Smooth muscle cell (in vitro differentiated cells): ENCODE measurements around the gene PHETA1. TPM values are rescaled to one million over a fixed set of nuclear protein-coding genes. Genes with fewer than 3 reads are reported as not detected.

Source experiments
- DNase-seq: peaks from one replicate; lab custom pipeline; 2025; ENCODE audit not compliant: unreplicated experiment; lab: John Stamatoyannopoulos, UW
- H2AFZ ChIP-seq: fragments of 200-600 bp; sonication (generic); 2 replicates; pipeline ENCODE4 v1.6.0; 2016; ENCODE audit warnings: antibody characterized with exemption, low read depth, mild to moderate bottlenecking
- H3F3A ChIP-seq: fragments of 200-600 bp; sonication (generic); 2 replicates; pipeline ENCODE4 v1.6.0; 2017; ENCODE audit warnings: antibody characterized with exemption, low read depth
- H3K27ac ChIP-seq: fragments of 200-600 bp; sonication (generic); 2 replicates; pipeline ENCODE4 v1.5.1; 2016; ENCODE audit warnings: low read depth, mild to moderate bottlenecking
- H3K27me3 ChIP-seq: fragments of 200-600 bp; sonication (generic); 2 replicates; pipeline ENCODE4 v1.6.1; 2016; ENCODE audit warnings: low read depth, mild to moderate bottlenecking
- H3K36me3 ChIP-seq: fragments of 200-600 bp; sonication (generic); 2 replicates; pipeline ENCODE4 v1.5.1; 2016; ENCODE audit warnings: low read depth
- H3K4me1 ChIP-seq: fragments of 200-600 bp; sonication (generic); 2 replicates; pipeline ENCODE4 v1.5.1; 2016; ENCODE audit warnings: low read depth
- H3K4me2 ChIP-seq: fragments of 200-600 bp; sonication (generic); 2 replicates; pipeline ENCODE4 v1.6.0; 2016; ENCODE audit warnings: mild to moderate bottlenecking
- H3K4me3 ChIP-seq: fragments of 200-600 bp; sonication (generic); 2 replicates; pipeline ENCODE4 v1.5.1; 2016; ENCODE audit warnings: mild to moderate bottlenecking
- H3K79me2 ChIP-seq: fragments of 200-600 bp; sonication (generic); 2 replicates; pipeline ENCODE4 v1.6.0; 2016; ENCODE audit warnings: low read depth, mild to moderate bottlenecking
- H3K9ac ChIP-seq: fragments of 200-600 bp; sonication (generic); 2 replicates; pipeline ENCODE4 v1.6.0; 2016; ENCODE audit warnings: low read depth
- H3K9me3 ChIP-seq: fragments of 200-600 bp; sonication (generic); replicated peaks from 2 replicates; pipeline ENCODE4 v1.5.1; 2016; ENCODE audit warnings: low read depth
- H4K20me1 ChIP-seq: fragments of 200-600 bp; sonication (generic); 2 replicates; pipeline ENCODE4 v1.6.0; 2016; ENCODE audit warnings: low read depth
- WGBS: methylation state at CpG from one replicate; pipeline ENCODE4 v1.1.7; 2016; ENCODE audit warnings: low lambda C conversion rate; 5-methylcytosine and 5-hydroxymethylcytosine counted together
- polyA plus RNA-seq: library from polyadenylated mRNA; unstranded; fragments of >200 nt; fragmentation: Nextera tagmentation; extraction: Ambion mirVana; gene quantifications from 2 replicates; pipeline ENCODE4 v1.2.1, GENCODE V29; 2016
- total RNA-seq: library from RNA; depleted of rRNA; stranded (reverse); fragments of >200 nt; gene quantifications from 2 replicates; pipeline ENCODE4 v1.2.3, GENCODE V29; 2014
- TF ChIP-seq, protein P1 (sequence below): fragments of 200-600 bp; sonication (generic); IDR thresholded peaks from 2 replicates; pipeline ENCODE4 v1.5.1; 2017; ENCODE audit warnings: borderline replicate concordance, mild to moderate bottlenecking, antibody characterized with exemption; ENCODE audit not compliant: insufficient read depth, poor library complexity, severe bottlenecking

The PHETA1 gene
- total and polyA plus RNA-seq, 2 experiments from 2014 or later, result 2.9 to 9.3 TPM

DNA sequence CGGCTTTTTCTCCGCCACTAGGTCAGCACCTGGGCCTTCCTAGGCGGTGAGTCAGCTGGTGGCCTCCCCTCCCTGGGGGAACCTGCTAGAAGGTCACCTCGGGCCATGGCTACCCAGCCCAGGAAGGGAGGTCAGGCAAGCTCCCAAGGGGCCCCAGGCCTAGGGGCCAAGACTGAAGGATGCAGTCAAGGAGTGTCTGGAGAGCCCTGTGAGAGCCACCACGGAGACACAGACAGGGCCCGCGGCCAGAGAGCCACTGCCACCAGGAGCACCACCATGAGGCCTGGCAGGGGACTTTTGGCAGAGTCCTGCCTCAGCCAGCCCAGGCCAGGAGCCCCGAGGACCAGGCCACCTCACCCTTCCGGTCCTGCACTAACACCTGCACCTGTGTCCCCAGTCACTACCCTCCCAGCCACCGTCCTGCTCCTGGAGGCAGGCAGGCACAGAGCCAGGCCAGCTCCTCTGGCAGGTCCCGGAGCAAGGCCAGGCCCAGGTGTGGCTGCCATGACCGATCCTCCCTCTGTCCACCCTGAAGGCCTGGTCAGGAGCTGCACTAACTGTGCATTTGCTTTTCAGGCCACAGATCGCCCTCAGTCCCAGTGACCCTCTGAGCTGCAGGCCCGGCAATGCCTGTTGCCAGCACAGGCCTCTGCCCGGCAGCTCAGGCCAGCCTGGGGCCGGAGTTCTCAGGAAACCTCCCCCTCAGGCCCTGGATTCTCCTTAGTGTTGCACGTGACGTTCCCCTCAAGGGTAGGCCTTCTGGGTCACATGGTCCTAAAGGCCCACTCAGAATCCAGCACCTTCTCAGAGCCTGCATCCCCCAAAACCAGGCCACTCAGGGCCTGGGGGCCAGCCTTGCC lies 6.9 kb downstream of the PHETA1 start:
- Histone ChIP-seq H3K79me2 (no peaks in the 10 kb centered on the region), H3K36me3 (no peaks in the 10 kb centered on the region), H3K4me2 (no peak overlapping the region), H3K9ac (no peak overlapping the region), H2AFZ (no peak overlapping the region), H3K27ac (no peak overlapping the region), H4K20me1 (peaks cover 8% of the 10 kb centered on the region), H3K27me3 (no peaks in the 10 kb centered on the region), H3K9me3 (no peaks in the 10 kb centered on the region), H3F3A (no peaks in the 10 kb centered on the region), H3K4me1 (no peaks in the 10 kb centered on the region), H3K4me3 (no peak overlapping the region)
- WGBS, result 85% methylated on average over 16 of the region's 18 CpGs
- TF ChIP-seq, protein P1, sequence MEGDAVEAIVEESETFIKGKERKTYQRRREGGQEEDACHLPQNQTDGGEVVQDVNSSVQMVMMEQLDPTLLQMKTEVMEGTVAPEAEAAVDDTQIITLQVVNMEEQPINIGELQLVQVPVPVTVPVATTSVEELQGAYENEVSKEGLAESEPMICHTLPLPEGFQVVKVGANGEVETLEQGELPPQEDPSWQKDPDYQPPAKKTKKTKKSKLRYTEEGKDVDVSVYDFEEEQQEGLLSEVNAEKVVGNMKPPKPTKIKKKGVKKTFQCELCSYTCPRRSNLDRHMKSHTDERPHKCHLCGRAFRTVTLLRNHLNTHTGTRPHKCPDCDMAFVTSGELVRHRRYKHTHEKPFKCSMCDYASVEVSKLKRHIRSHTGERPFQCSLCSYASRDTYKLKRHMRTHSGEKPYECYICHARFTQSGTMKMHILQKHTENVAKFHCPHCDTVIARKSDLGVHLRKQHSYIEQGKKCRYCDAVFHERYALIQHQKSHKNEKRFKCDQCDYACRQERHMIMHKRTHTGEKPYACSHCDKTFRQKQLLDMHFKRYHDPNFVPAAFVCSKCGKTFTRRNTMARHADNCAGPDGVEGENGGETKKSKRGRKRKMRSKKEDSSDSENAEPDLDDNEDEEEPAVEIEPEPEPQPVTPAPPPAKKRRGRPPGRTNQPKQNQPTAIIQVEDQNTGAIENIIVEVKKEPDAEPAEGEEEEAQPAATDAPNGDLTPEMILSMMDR, result no peak
- no peak for DNase-seq

- Histone ChIP-seq H2AFZ (no peak overlapping the region), H3K4me1 (no peaks in the 10 kb centered on the region), H3K27ac (no peak overlapping the region), H3K9ac (no peak overlapping the region), H3K27me3 (no peaks in the 10 kb centered on the region), H3K36me3 (no peaks in the 10 kb centered on the region), H4K20me1 (peaks cover under 1% of the 10 kb centered on the region), H3K79me2 (no peaks in the 10 kb centered on the region), H3F3A (no peaks in the 10 kb centered on the region), H3K9me3 (no peaks in the 10 kb centered on the region), H3K4me2 (no peak overlapping the region), H3K4me3 (no peak overlapping the region)
- 90% methylated on average over 12 of the region's 13 CpGs for WGBS
- no peak for DNase-seq
- TF ChIP-seq, protein P1, result no peak
Observed at GRCh38 chr12:111361073-111361716, 7.7 kb downstream of the PHETA1 start.

DNA sequence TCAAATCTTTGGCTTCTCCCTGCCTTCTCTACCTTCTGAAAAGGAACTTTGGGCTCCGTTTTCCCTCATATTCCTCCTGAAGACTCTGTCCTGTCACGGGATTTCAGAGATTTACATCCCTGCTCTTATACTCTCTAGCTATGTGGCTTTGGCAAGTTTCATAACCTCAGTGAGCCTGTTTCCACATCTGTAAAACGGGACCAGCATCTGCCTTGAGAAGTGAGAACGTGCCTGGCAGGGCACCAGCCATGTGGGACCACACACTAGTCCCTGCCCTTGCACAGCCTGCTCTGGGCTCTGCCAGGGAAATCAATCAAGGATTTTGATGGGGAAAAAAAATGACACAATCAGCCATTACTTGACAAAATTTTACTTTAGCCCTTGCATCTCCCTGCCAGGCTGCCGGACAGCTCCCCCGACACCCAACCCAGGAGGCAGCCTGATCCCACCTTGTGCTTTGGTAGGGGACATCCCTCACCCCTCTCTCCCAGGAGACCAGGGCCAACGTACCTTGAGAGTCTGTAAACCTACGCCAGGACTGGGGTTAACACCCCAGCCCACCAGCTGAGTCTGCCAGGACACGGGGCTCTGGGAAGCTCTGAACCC lies 8.5 kb downstream of the PHETA1 start:
- H3K4me1 ChIP-seq, result no peaks in the 10 kb centered on the region
- H3K4me2 ChIP-seq, result no peak overlapping the region
- no peak overlapping the region for H3K27ac ChIP-seq
- H4K20me1 ChIP-seq, result no peaks in the 10 kb centered on the region
- H3K79me2 ChIP-seq, result no peaks in the 10 kb centered on the region
- H3K27me3 ChIP-seq, result no peaks in the 10 kb centered on the region
- no peak for DNase-seq
- H3K9ac ChIP-seq, result no peak overlapping the region
- no peaks in the 10 kb centered on the region for H3K9me3 ChIP-seq
- H3K36me3 ChIP-seq, result no peaks in the 10 kb centered on the region
- 90% methylated on average over 9 of the region's 9 CpGs for WGBS
- TF ChIP-seq, protein P1, result no peak
- no peak overlapping the region for H2AFZ ChIP-seq
- no peak overlapping the region for H3K4me3 ChIP-seq
- H3F3A ChIP-seq, result no peaks in the 10 kb centered on the region
